ENCODE results near the gene FAHD2A. TPM values are rescaled to one million over a fixed set of nuclear protein-coding genes. Genes with fewer than 3 reads are reported as not detected.

The FAHD2A gene
- total and polyA plus RNA-seq, 8 donors: 11.7 to 40.7 (median 24.7) TPM

- WGBS, 5 donors: 91 to 96% (median 93%) methylated on average over 8 to 11 of the region's 11 CpGs
- Histone ChIP-seq H3K36me3 (peaks cover 0 to 21% (median 8%) of the 10 kb centered on the region in 4 donors), H3K27me3 (no peaks in the 10 kb centered on the region), H3K9me3 (peaks cover 0 to 5% (median 0%) of the 10 kb centered on the region in 4 donors), H3K4me1 (no peaks in the 10 kb centered on the region), H3K27ac (no peak overlapping the region), H3K4me3 (no peak overlapping the region)
- TF ChIP-seq POLR2A (IDR thresholded peaks at IDR 0.05): no peak
- no peak for TF ChIP-seq POLR2AphosphoS5 (IDR thresholded peaks at IDR 0.05)
- TF ChIP-seq, protein P1, sequence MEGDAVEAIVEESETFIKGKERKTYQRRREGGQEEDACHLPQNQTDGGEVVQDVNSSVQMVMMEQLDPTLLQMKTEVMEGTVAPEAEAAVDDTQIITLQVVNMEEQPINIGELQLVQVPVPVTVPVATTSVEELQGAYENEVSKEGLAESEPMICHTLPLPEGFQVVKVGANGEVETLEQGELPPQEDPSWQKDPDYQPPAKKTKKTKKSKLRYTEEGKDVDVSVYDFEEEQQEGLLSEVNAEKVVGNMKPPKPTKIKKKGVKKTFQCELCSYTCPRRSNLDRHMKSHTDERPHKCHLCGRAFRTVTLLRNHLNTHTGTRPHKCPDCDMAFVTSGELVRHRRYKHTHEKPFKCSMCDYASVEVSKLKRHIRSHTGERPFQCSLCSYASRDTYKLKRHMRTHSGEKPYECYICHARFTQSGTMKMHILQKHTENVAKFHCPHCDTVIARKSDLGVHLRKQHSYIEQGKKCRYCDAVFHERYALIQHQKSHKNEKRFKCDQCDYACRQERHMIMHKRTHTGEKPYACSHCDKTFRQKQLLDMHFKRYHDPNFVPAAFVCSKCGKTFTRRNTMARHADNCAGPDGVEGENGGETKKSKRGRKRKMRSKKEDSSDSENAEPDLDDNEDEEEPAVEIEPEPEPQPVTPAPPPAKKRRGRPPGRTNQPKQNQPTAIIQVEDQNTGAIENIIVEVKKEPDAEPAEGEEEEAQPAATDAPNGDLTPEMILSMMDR (IDR thresholded peaks at IDR 0.05): no peak
- no peak for TF ChIP-seq EP300 (IDR thresholded peaks at IDR 0.05)
- intact Hi-C loops (cut with DNase I; ENCODE audit: low total_unique reads): no loop called here
- DNase-seq: no peak
Measured at GRCh38 chr2:95374451-95374920, 28.0 kb upstream of the FAHD2A start.

DNA sequence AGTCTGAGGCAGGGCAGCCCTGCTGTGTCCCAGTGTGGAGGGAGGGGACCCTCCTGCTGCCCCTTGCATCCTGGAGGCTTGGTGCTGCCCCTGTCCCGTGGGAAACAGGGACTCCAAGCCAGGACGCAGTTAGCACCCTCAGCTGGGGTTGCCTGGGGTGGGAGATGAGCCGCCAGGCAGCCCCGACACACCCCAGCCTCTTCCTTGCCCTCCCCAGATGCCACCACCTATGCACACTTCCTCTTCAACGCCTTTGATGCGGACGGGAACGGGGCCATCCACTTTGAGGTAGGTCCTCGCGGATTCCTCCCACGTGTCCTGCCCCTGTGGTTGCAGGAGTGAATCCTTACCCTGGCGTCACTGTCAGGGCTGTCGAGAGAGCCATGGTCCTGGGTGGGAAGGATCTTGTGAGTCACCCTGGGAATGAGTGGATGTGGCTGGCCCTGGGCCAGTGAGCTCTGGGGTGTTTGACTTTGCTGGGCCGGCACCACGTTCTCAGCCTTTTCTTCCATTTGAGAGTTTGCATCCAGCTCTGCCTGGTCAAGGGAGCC lies 27.5 kb upstream of the FAHD2A start:
- H3K4me3 ChIP-seq: no peak overlapping the region
- TF ChIP-seq POLR2A (IDR thresholded peaks at IDR 0.05): no peak
- no peak for TF ChIP-seq EP300 (IDR thresholded peaks at IDR 0.05)
- TF ChIP-seq POLR2AphosphoS5 (IDR thresholded peaks at IDR 0.05): no peak
- TF ChIP-seq, protein P1 (IDR thresholded peaks at IDR 0.05): no peak
- H3K27me3 ChIP-seq: no peaks in the 10 kb centered on the region
- intact Hi-C loops (cut with DNase I; ENCODE audit: low total_unique reads): no loop called here
- peaks cover 0 to 4% (median 0%) of the 10 kb centered on the region in 4 donors for H3K9me3 ChIP-seq
- no peaks in the 10 kb centered on the region for H3K4me1 ChIP-seq
- WGBS, 5 donors: 58 to 86% (median 78%) methylated on average over 13 to 15 of the region's 15 CpGs
- no peak for DNase-seq
- H3K36me3 ChIP-seq: peaks cover 0 to 21% (median 8%) of the 10 kb centered on the region in 4 donors
- no peak overlapping the region for H3K27ac ChIP-seq

- peaks cover 0 to 21% (median 8%) of the 10 kb centered on the region in 4 donors for H3K36me3 ChIP-seq
- H3K27ac ChIP-seq: no peak overlapping the region
- no peaks in the 10 kb centered on the region for H3K27me3 ChIP-seq
- 83 to 90% (median 89%) methylated on average over 11 to 21 of the region's 21 CpGs for WGBS, 5 donors
- H3K4me1 ChIP-seq: no peaks in the 10 kb centered on the region
- no peaks in the 10 kb centered on the region for H3K9me3 ChIP-seq
- TF ChIP-seq POLR2AphosphoS5 (IDR thresholded peaks at IDR 0.05): no peak
- TF ChIP-seq POLR2A (IDR thresholded peaks at IDR 0.05): no peak
- intact Hi-C loops (cut with DNase I; ENCODE audit: low total_unique reads): no loop called here
- DNase-seq: no peak
- H3K4me3 ChIP-seq: no peak overlapping the region
Measured at GRCh38 chr2:95375532-95376150, 26.9 kb upstream of the FAHD2A start.

GRCh38 chr2:95376311-95377215 lies 25.9 kb upstream of the FAHD2A start:
- H3K27me3 ChIP-seq: no peaks in the 10 kb centered on the region
- 87 to 91% (median 89%) methylated on average over 21 to 22 of the region's 22 CpGs for WGBS, 5 donors
- no peak for DNase-seq

More at GRCh38 chr2:95376311-95377215, 25.9 kb upstream of the FAHD2A start:
- H3K36me3 ChIP-seq: peaks cover 0 to 21% (median 8%) of the 10 kb centered on the region in 4 donors
- H3K27ac ChIP-seq: no peak overlapping the region
- TF ChIP-seq POLR2A (IDR thresholded peaks at IDR 0.05): no peak
- TF ChIP-seq, protein P1 (IDR thresholded peaks at IDR 0.05): no peak
- TF ChIP-seq EP300 (IDR thresholded peaks at IDR 0.05): no peak
- no peak for TF ChIP-seq POLR2AphosphoS5 (IDR thresholded peaks at IDR 0.05)
- no peak overlapping the region for H3K4me3 ChIP-seq
- no peaks in the 10 kb centered on the region for H3K9me3 ChIP-seq
- intact Hi-C loops (cut with DNase I; ENCODE audit: low total_unique reads): no loop called here
- no peaks in the 10 kb centered on the region for H3K4me1 ChIP-seq
